Heart left ventricle (tissue), 16 donors: Measurements from ENCODE around the gene ACTN2. TPM values are rescaled to one million over a fixed set of nuclear protein-coding genes. Genes with fewer than 3 reads are reported as not detected.

ENCODE experiments used
- ATAC-seq, 4 donors: fragments of 200-7000 bp; cut with Tn5 transposase; one replicate each; pipeline ENCODE4 v1.9.1; 2020 to 2022; ENCODE audit warnings: moderate library complexity in 4 of 4, mild to moderate bottlenecking in 3 of 4, moderate number of reproducible peaks in 1 of 4
- DNase-seq, 5 donors: peaks; one replicate each; pipeline ENCODE4 v3.0.0-alpha.2; 2020
- H3K27ac ChIP-seq, 12 donors: fragments of 200-600 bp; sonication (generic) in 4 of 12; one replicate each; pipeline versions ENCODE4 v1.5.0 to v1.8.0; 2016 to 2022; ENCODE audit warnings: mild to moderate bottlenecking in 2 of 12
- H3K27me3 ChIP-seq, 9 donors: fragments of 200-600 bp; sonication (generic) in 2 of 9; one replicate each; pipeline versions ENCODE4 v1.5.1 to v1.8.0; 2016 to 2022; ENCODE audit warnings: mild to moderate bottlenecking in 3 of 9
- H3K36me3 ChIP-seq, 9 donors: fragments of 200-600 bp; sonication (generic) in 2 of 9; one replicate each; pipeline versions ENCODE4 v1.5.0 to v1.8.0; 2018 to 2022; ENCODE audit warnings: mild to moderate bottlenecking in 2 of 9
- H3K4me1 ChIP-seq, 12 donors: fragments of 200-600 bp; sonication (generic) in 4 of 12; one replicate each; pipeline versions ENCODE4 v1.5.0 to v1.8.0; 2016 to 2022; ENCODE audit warnings: mild to moderate bottlenecking in 3 of 12
- H3K4me3 ChIP-seq, 12 donors: fragments of 200-600 bp; sonication (generic) in 4 of 12; one replicate each; pipeline versions ENCODE4 v1.5.0 to v1.8.0; 2017 to 2022; ENCODE audit warnings: mild to moderate bottlenecking in 9 of 12, moderate library complexity in 4 of 12
- H3K9me3 ChIP-seq, 12 donors: fragments of 200-600 bp; sonication (generic) in 4 of 12; one replicate each; pipeline versions ENCODE4 v1.5.0 to v1.8.0; 2016 to 2022; ENCODE audit warnings: mild to moderate bottlenecking in 1 of 12
- POLR2A ChIP-seq, 2 donors: fragments of 450-650 bp; IDR thresholded peaks; one replicate each; pipeline ENCODE4 v1.6.1; 2017; ENCODE audit warnings: antibody characterized with exemption in 2 of 2, mild to moderate bottlenecking in 2 of 2, moderate library complexity in 2 of 2
- WGBS, 4 donors: extraction: QIAGEN DNeasy Blood & Tissue Kit in 2 of 4; methylation state at CpG; one replicate each; pipeline versions ENCODE4 v1.1.5 to v1.1.7; 2013 to 2018; 5-methylcytosine and 5-hydroxymethylcytosine counted together
- intact Hi-C, 10 donors: fragments of 100-400 bp; cut with DNase I; formaldehyde crosslinking; loops; one replicate each; pipeline versions ENCODE4 v1.11.1 to v1.14.2; 2022
- polyA plus RNA-seq, 2 donors: library from polyadenylated mRNA; stranded (reverse); fragments of 200-250 nt; gene quantifications; one replicate each; pipeline ENCODE4 v1.2.3, GENCODE V29; 2013
- total RNA-seq, 9 donors: library from RNA; depleted of rRNA in 2 of 9; stranded (reverse); fragments of >200 nt in 2 of 9; fragmentation: NEBNext Ultra II Directional in 3 of 9; extraction: Animal tissue kit (Norgen Biotek cat#: 25700) in 3 of 9; gene quantifications; one replicate each; pipeline versions ENCODE4 v1.1.0 to v1.2.4, GENCODE V29; 2016 to 2023
- TF ChIP-seq, protein P1 (sequence below), 12 donors: fragments of 200-600 bp; sonication (generic) in 4 of 12; IDR thresholded peaks; one replicate each; pipeline versions ENCODE4 v1.5.0 to v1.8.0; 2018 to 2022; ENCODE audit warnings: antibody characterized with exemption in 12 of 12, mild to moderate bottlenecking in 5 of 12
- donor health status: ischemic (EF 13 %, LVEDD 7.1; RV severe dilation, severe dysfunction).
- donor health status: healthy with polysubstance abuse.
- donor health status: DM: no; HTN: yes; CAD: no.
- donor health status: DM: no; HTN: no; CAD: no.
- donor health status: ischemic (EF 25% LVEDD 6.9; RV normal size, moderate dysfunction).
- donor health status: ischemic (EF 25% LVEDD 5.7; RV mildly dilated, moderate dysfunction).
- donor health status: healthy.
- donor health status: DM: yes; HTN: yes; CAD: no.
- donor health status: ischemic (EF 35%, LVEDD 5.7; RV mildly dilated, moderate dysfunction).
- donor health status: nonischemic (EF 11% LVEDD 7.7; RV severe dilation, severe dysfunction).
- donor health status: DM: yes; HTN: yes; CAD: no.
- donor health status: PGD.
- donor health status: ischemic (EF 29% LVEDD 5.4; RV normal size, mild dysfunction).
- donor health status: nonischemic (EF 23%, LVEDD 6.1; RV moderate dilation, normal function).

Gene ACTN2
- total and polyA plus RNA-seq, 11 donors = 1,024 to 4,007 (median 2,848) TPM

GRCh38 chr1:236800002-236800620 lies 113.8 kb downstream of the ACTN2 start:
- intact Hi-C loops = no loop called here
- Histone ChIP-seq H3K36me3 (peaks cover 0 to 28% (median 3%) of the 10 kb centered on the region in 9 donors), H3K4me1 (peaks cover 0 to 56% (median 27%) of the 10 kb centered on the region in 12 donors), H3K27me3 (no peaks in the 10 kb centered on the region), H3K27ac (no peak overlapping the region), H3K4me3 (no peak overlapping the region), H3K9me3 (no peaks in the 10 kb centered on the region)
- TF ChIP-seq, protein P1, sequence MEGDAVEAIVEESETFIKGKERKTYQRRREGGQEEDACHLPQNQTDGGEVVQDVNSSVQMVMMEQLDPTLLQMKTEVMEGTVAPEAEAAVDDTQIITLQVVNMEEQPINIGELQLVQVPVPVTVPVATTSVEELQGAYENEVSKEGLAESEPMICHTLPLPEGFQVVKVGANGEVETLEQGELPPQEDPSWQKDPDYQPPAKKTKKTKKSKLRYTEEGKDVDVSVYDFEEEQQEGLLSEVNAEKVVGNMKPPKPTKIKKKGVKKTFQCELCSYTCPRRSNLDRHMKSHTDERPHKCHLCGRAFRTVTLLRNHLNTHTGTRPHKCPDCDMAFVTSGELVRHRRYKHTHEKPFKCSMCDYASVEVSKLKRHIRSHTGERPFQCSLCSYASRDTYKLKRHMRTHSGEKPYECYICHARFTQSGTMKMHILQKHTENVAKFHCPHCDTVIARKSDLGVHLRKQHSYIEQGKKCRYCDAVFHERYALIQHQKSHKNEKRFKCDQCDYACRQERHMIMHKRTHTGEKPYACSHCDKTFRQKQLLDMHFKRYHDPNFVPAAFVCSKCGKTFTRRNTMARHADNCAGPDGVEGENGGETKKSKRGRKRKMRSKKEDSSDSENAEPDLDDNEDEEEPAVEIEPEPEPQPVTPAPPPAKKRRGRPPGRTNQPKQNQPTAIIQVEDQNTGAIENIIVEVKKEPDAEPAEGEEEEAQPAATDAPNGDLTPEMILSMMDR (IDR thresholded peaks at IDR 0.05) = no peak
- no peak for TF ChIP-seq POLR2A (IDR thresholded peaks at IDR 0.05)
- 73 to 88% (median 85%) methylated on average over 5 of the region's 5 CpGs for WGBS, 4 donors
- DNase-seq (no peak), ATAC-seq (no peak)

GRCh38 chr1:236800623-236801022 lies 114.3 kb downstream of the ACTN2 start:
- no peaks in the 10 kb centered on the region for H3K9me3 ChIP-seq
- H3K27me3 ChIP-seq = no peaks in the 10 kb centered on the region
- ATAC-seq (no peak), DNase-seq (no peak)
- TF ChIP-seq, protein P1 (IDR thresholded peaks at IDR 0.05) = no peak
- no peak for TF ChIP-seq POLR2A (IDR thresholded peaks at IDR 0.05)
- H3K4me3 ChIP-seq = no peak overlapping the region
- H3K27ac ChIP-seq = no peak overlapping the region
- H3K4me1 ChIP-seq = peaks cover 0 to 56% (median 27%) of the 10 kb centered on the region in 12 donors
- H3K36me3 ChIP-seq = peaks cover 0 to 33% (median 3%) of the 10 kb centered on the region in 9 donors
- intact Hi-C loops = no loop called here

DNA sequence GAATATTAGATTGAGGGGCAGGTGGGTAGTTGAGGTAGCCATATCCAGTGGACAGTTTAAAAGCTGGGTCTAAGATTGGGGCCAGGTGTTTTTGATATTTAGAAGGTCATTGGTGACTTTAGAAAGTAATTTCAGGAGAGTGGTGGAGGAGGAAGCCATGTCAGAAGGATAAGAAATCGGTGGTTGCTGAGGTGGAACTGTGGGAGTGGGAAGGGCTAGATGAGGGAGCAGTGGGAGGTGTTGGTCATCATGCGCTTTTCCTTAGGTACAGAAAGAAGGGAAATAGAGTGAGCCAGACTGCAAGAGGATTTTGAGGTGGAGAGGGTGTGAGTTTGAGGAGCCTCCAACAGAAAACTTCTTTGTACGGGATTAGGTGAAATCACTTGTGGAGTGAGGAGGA lies 116.0 kb downstream of the ACTN2 start:
- Histone ChIP-seq H3K9me3 (no peaks in the 10 kb centered on the region), H3K4me1 (peaks cover 0 to 49% (median 19%) of the 10 kb centered on the region in 12 donors), H3K36me3 (peaks cover 0 to 49% (median 17%) of the 10 kb centered on the region in 9 donors), H3K27me3 (no peaks in the 10 kb centered on the region), H3K4me3 (no peak overlapping the region), H3K27ac (no peak overlapping the region)
- 60 to 97% (median 86%) methylated on average over 3 of the region's 3 CpGs for WGBS, 4 donors
- DNase-seq (no peak), ATAC-seq (no peak)
- TF ChIP-seq POLR2A (IDR thresholded peaks at IDR 0.05) = no peak
- TF ChIP-seq, protein P1 (IDR thresholded peaks at IDR 0.05) = no peak
- intact Hi-C loops = no loop called here

DNA sequence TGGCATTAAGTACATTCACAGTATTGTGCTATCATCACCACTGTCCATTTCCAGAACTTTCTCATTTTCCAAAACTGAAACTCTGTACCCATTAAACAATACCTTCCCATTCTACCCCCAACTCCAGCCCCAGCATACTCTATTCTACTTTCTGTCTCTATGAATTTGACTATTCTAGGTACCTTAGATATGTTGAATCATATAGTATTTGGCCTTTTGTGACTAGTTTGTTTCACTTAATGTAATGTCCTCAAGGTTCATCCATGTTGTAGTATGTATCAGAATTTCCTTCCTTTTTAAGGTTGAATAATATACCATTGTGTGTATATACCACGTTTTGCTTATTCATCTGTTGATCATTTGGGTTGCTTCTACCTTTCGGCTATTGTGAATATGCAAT lies 120.3 kb downstream of the ACTN2 start:
- intact Hi-C loops = no loop called here
- WGBS, 4 donors = 90 to 94% (median 92%) methylated on average over 2 of the region's 2 CpGs
- no peak for ATAC-seq
- peaks cover 0 to 84% (median 57%) of the 10 kb centered on the region in 9 donors for H3K36me3 ChIP-seq
- H3K4me3 ChIP-seq = no peak overlapping the region
- H3K27me3 ChIP-seq = no peaks in the 10 kb centered on the region
- DNase-seq = no peak
- H3K9me3 ChIP-seq = no peaks in the 10 kb centered on the region
- no peak for TF ChIP-seq POLR2A (IDR thresholded peaks at IDR 0.05)
- TF ChIP-seq, protein P1 (IDR thresholded peaks at IDR 0.05) = no peak
- H3K4me1 ChIP-seq = peaks cover 0 to 41% (median 13%) of the 10 kb centered on the region in 12 donors
- no peak overlapping the region for H3K27ac ChIP-seq
